GM18909 (cell line): ENCODE data around the gene NFIC.
"Not testable (repeated sequence)": the region's sequence is repeated elsewhere in the genome, so short reads cannot be mapped to it uniquely, and the experiment has no call there.

Experiments
- ATAC-seq: cut with Tn5 transposase; IDR thresholded peaks from one replicate; pipeline ENCODE4 v1.9.1; 2021; ENCODE audit warnings: mild to moderate bottlenecking; ENCODE audit not compliant: unreplicated experiment, poor library complexity

NFIC gene

DNA sequence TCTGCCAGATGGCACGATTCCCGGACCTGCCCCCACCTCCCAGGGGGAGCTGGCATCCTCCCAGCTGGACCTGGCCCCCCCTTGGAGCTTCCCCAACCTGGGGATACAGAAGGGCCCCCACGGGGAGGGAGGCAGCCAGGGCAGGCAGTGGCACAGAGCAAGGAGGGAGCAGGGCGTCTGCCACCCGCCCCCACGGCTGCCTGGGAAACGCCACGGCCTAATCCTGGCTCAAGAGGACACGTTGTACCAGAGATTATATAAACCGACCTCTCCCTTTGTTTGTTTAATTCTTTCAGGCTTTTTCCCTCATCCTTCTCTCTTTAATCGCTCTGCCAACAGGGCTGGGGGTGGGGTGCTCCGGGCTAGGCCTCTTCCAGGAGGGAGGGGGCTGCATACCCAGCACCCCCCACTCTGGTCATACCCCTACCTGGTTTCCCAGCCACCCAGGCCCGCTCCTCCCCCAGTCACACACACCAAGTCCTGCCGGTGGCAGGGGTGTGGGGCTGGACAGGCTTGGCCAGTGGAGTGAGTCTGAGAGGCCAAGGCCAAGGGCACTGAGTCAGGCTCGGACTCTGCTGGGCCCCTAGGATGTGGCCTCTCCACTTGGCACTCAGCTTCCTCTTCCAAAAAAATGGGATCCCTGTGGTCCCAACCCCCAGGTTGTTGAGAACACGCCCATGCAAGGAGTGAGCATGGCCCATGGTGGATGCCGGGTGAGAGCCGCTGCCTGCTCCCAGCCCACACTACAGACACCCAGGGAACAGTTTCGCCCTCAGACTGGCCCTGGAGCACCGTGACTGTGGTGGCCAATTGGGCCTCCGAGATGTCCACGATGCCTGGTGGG, 29.5 kb upstream of the NFIC start:
- no peak for ATAC-seq

DNA sequence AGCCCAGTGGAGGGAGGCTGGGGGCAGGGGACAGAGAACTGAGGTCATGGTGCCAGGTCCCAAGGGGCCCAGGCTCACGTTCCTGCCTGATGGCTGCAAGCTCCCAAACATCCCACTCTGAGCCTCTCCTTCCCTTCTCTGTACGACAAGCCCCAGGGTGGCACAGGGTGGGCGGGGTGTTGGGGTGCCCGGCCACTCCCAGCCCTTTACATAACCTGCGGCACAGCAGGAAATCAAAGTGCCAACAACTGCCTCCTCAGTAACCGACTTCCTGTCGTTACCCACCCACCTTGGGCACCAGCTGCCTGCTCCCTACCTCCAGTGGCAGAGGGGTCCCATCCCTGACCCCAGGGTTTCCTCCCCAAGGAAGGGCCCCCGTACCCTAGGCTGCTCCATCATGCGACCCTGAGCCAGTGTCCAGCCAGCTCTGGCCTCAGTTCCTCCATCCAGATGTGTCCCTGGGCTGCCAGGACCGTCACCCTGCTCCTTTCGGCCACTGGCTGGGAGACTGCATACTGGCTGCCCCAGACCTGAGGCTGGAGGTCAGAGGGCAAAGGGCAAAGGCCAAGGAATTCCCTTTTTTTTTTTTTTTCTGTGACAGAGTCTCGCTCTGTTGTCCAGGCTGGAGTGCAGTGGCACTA, 27.7 kb upstream of the NFIC start:
- ATAC-seq, result no peak

DNA sequence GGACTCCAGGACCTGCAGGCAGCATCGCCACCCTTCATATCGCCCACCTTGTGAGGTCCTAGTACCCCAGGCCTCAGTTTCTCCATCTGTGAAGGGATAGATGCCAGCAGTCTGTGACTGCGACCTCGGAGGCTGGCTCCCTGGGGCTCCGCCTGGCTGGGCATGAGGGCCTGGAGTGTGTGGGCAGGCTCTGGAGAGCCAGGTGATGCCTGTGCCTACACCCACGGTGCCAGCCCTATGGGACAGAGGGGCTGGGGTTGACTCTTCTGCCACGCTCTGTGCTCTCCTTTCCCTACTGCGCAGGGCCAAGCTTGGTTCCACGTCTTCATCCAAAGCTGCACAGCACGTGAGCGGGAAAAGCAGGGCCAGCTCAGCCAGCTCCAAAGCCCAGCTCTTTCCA, 26.0 kb upstream of the NFIC start:
- no peak for ATAC-seq

DNA sequence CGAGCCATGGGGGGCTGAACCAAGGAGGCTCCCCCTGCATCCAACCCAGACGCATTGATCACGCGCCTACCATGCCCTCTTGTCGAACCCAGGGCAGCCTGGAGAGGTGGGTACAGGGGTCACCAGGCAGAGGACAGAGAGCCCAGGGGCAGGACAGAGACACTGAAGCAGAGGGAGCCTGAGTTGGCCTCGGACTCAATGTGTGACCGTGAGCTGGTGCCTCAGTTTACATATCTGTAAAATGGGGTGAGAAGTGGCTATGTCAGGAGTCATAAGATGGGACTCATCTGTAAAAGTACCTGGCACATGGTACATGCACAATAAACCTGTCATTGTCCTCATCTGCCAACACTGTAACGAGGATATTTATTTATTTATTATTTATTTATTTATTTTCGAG, 24.1 kb upstream of the NFIC start:
- no peak for ATAC-seq

DNA sequence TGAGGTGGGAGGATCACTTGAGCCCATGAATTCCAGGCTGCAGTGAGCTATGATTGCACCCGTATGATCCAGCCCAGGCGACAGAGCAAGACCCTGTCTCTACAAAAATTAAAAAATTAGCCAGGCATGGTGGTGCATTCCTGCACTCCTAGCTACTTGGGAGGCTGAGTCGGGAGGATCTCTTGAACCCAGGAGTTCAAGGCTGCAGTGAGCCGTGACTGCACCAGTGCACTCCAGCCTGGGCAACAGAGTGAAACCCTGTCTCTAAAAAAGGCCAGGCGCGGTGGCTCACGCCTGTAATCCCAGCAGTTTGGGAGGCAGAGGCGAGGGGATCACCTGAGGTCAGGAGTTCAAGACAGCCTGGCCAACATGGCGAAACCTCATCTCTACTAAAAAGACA, 23.4 kb upstream of the NFIC start:
- not testable (repeated sequence) for ATAC-seq

DNA sequence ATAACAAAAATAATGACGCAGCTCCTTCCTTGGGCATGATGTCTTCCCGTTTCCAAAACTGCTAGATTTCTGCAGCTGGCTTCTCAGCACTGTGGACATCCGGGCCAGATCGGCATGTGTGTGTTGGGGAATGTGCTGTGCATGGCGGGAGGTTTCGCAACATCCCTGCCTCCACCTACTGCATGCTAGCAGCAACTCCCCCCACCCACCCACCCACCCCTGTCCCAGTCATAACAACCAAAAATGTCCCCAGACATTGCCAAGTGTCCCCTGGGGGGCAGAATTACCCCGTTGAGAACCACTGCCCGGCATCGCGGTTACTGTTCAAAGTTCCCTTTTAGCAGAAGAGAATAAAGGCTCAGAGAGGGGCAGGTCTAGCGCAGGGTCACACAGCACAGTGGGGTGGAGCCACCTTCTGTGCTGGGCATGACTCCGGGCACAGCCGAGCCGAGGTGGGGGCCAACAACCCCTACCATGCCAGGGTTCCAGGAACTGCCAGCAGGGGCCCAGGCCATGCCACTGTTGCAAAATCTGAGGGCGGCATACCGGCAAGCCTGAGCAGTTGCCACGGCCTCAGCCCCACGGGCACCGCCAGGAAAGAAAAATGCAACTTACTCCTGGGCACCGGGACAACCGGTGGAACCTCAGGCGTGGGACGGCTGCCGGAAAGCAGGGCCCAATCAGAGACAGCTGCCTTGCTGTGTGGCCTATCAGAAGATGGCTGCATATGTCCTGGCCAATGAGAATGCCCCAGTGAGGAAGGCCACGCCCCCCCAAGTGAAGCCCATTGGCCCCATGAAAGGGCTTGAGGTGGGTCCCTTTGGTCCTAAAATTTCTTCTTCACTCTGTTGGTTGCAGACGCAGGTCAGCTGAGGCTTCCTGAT, 22.5 kb upstream of the NFIC start:
- ATAC-seq, result no peak

DNA sequence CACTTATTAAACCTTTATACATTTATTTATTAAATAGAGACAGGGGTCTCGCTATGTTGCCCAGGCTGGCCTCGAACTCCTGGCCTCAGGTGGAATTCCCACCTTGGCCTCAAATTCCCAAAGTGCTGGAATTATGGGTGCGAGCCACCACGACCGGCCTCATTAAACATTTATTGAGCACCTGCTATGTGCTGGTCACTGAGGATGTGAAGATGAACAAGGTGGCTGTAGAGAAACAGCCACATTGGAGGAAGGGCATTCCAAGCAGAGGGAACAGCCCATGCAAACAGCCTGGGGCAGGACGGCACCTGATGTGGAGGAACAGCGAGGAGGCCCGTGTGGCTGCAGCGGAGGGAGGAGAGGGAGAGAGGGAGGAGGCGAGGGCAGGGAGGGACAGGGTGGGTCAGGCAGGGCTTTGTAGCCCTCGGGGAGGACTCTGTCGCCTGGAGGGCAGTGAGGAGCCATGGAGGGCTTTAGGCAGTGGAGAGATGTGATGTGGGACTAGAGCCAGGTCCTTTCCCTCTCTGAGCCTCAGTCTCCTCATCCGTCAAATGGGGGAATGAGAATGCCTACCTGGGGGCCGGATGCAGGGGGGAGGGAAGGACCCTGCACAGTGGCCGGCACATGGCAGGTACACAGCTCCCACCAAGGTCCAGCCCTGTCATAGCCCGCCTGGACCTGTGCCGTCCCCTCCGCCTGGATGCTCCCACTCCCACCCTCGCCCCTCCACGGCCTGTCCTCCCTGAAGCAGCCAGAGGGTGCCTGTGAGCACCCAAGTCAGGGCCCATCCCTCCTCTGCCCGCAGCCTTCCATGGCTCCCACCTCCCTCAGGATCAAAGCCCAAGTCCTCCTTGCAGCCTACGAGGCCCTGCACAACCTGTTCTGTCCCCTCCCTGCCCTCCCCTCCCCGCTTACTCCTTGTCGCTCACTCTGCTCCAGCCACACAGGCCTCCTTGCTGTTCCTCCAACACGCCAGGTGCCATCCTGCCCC, 21.5 kb upstream of the NFIC start:
- no peak for ATAC-seq

DNA sequence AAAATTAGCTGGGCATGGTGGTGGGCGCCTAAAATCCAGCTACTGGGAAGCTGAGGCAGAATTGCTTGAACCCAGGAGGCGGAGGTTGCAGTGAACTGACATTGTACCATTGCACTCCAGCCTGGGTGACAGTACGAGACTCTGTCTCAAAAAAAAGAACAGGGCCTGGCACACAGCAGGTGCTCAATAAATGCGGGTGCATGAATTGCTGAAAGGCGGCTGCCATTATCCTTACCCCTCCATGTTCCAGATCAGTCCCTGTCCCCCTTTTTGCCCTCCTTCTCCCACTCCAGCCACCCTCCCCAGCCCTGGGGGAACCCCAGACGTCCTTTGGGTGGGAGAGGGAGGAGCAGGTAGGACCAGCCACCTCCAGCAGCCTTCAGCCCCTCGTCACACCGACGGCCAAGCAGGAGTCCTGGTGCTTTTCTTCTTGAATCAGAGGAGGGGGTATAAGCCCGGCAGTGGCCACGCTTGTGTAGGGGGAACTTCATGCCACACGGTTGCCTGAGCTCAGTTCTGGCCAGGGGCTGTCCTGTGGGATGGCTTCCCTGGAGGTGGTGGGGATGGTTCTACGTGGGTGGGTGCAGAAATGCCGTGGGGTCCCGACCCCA, 20.4 kb upstream of the NFIC start:
- ATAC-seq, result no peak

DNA sequence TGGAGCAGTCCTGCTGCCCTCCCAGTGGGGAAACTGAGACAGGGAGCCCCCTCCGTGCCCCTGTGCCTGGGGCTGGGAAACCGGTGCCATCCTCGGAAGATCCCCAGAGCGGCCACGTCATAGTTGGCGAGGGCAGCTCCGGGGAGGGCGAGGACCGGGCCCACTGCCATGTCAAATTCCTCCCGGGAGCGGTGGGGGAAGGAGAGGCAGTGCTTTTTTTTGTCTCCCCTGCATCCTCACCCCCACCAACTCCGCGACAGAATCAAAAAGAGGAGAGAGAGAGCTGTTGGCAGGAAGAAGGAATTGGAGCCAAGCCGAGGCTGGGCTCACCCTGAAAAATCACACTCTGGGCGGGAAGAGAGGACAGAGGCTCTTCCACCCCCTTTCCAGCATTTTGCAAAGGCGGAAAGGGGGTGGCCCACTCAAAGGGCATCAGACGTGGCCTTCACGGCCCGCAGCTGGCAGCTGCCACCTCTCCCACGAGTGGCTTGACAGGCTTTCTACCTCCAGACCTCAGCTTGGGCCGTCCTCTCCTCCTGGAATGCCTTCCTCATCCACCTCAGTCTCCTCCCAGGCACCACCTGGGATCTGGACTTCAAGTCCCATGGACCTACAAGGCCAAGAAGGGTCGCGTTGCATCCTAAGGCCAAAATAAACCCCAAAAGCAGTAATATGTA, 19.6 kb upstream of the NFIC start:
- ATAC-seq, result no peak

DNA sequence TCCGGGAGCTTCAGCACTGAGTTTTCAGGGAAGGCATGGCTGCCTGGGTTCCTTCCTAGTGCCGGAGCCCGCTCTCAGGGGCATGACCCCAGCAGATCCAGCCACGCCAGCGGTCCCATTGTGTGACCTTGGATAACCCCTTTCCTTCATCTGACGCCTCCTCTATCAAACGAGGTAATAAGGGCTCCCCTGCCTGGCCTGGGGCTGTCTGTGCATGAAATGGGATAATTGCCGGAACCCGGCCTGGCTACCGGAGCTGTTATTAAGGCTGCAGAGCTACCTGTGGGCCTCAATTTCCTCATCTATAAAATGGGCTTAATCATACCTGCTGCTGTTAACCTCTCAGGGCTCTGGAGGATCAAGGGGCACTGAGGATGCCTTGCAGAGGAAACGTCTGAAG, 18.3 kb upstream of the NFIC start:
- no peak for ATAC-seq

DNA sequence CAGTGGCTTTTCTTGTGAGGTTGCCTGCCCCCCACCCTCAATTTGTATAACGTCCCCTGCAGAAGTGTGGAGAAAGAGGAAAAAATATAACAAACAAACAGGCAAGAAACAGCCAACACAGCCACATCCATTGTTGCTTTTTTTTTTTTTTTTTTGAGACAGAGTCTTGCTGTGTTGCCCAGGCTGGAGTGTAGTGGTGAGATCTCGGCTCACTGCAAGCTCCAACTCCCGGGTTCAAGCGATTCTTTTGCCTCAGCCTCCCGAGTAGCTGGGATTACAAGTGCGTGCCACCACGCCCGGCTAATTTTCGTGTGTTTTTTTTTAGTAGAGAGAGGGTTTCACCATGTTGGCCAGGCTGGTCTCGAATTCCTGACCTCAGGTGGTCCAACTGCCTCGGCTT, 17.9 kb upstream of the NFIC start:
- ATAC-seq, result not testable (repeated sequence)

DNA sequence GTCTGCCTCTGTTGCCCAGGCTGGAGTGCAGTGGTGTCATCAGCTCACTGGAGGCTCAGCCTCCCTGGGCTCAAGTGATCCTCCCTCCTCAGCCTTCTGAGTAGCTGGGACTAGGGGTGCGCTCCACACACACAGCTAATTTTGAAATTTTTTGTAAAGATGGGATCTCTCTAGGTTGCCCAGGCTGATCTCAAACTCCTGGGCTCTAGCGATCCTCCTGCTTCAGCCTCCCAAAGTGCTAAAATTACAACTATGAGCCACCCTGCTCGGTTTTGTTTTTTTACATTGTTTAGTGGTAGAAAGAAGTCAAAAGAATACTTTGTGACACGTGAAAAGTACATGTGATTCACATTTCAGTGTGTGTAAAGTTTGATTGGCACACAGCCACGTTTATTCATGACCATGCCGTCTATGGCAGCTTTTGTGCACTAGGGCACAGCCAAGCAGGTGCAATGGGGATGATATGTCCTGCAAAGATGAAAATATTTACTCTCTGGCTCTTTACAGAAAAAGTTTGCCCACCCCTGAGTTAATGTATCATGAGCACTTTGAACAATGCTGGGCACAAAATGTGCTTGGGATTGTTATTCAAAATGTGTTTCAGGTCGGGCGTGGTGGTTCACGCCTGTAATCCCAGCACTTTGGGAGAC, 16.2 kb upstream of the NFIC start:
- ATAC-seq, result no peak

DNA sequence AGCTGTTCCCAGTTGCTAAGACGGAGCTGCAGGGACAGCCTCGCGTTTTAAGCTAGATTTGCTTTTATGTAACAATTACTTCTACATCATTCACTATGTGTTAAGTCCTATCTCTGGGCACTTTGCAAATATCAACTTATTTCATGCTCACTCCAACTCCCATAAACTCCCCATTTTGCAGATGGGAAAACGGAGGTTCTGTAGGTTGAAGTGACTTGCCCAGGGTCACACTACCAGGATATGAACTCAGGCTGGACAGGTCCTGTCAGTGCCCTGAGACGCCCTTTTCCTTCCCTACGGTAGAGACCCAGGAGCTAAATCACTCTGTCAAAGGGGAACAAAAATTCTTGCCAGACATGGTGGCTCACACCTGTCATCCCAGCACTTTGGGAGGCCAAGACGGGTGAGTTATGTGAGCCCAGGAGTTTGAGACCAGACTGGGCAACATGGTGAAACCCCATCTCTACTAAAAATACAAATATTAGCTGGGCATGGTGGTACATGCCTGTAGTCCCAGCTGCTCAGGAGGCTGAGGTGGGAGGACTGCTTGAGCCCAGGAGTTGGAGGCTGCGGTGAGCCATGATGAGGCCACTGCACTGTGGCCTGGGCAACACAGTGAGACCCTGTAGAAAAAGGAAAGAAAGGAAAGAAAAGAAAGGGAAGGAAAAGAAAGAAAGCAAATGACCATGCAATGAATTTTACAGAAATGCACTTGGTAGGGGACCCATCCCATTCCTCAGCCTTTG, 14.5 kb upstream of the NFIC start:
- ATAC-seq, result no peak

DNA sequence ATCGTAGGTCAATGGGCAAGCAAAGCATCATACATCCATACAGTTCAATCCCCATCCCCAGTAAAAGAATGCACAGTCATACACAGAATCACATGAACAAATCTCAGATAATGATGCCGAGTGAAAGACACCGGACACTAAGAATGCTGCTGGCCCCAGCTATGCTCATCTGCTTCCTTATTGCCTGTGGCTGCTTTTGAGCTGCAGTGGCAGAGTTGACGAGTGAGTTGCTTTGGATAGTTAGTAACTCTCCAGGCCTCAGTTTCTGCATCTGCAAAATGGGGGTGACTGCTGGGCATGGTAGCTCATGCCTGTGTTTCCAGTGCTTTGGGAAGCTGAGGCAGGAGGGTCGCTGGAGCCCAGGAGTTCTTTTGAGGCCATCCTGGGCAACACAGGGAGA, 12.9 kb upstream of the NFIC start:
- ATAC-seq, result no peak

DNA sequence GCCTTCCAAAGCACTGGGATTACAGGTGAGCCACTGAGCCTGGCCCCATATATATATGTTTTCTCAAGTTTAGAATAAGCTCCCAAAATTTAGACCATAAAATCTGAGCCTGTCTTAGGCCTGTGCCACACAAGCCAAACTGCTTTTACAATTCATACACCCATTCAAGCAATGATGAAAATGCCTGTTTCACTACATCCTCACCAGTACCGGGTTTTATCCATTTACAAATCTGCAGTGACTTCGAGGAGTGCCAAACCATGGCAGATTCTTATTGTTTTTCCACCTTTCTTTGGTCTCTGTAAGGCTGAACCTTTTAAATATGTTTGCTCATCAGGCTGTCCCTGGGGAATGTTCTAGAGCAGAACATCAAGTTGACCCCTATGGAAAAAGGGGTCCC, 9.6 kb upstream of the NFIC start:
- ATAC-seq, result no peak

DNA sequence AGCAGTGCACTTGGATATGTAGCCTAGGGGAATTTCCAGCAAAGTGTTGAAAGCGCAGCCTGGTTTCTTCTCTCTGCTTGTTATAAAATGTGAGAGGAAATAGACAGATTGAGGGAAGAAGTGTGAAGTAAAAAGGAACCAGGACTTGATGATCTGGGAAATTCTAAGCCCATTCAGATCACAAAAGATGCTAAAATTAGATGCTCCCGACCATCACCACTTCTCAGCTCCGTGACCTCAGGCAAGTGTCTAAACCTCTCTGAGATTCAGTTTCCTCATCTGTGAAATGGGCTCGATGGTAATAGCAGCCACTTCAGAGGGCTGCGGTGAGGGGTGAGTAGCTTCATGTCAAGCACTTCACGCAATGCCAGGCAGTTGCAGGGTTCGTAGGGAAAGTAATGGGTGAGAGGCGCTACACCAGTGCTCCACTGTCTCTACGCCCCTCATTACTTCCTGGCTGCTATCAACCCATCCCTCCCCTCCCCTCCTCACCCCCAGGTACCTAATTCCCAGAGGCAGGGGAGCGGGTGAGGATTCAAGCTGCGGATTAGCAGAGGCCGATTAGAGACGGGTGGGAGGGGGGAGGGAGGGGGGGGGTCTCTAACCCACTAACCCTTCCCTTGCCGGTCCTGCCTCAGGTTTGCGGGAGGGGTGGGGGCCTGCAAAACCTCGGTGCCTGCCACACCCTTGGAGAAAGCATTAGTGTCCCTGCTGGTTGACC, 9.0 kb upstream of the NFIC start:
- no peak for ATAC-seq

DNA sequence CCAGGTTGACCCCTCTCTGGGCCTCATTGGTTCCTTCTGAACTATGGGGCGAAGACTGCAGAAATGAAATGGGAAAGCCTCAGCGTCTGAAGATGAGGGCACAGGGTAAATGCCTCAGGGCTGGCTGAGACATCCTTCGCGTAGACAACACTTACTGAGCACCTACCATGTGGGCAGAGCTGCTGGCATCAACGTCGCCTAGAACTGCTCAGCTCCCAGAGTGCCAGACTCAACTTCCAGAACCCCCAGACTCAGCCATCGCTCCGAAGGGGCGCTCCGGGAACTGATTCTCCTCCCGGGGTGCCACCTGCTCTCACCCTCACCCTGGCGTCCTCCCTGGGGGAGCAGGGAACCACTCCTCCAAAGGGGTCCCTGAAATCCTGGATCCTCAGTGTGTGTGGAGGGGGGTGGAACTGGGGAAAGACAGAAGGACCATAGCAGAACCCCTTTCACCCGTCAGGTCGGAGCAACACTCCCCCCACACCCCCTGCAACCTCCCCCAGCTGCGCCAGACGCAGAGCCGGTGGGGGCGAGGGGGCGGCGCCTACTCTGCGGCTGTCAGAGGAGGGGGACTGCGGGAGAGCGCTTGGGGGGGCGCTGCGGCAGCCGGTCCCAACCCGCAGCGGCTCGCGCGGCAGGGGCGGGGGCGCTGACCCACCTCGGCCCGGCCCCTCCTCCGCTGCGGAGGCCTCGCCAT, 8.2 kb upstream of the NFIC start:
- ATAC-seq, result no peak
